Stimulated activated naive CD4-positive, alpha-beta T cell treated with Interleukin-2 at 50 U/mL for 16 hours (primary cell): ENCODE measurements around the gene LHFPL6.

ENCODE experiments used
- DNase-seq: peaks from one replicate; lab custom pipeline; 2025; lab: John Stamatoyannopoulos, UW

LHFPL6 gene

DNA sequence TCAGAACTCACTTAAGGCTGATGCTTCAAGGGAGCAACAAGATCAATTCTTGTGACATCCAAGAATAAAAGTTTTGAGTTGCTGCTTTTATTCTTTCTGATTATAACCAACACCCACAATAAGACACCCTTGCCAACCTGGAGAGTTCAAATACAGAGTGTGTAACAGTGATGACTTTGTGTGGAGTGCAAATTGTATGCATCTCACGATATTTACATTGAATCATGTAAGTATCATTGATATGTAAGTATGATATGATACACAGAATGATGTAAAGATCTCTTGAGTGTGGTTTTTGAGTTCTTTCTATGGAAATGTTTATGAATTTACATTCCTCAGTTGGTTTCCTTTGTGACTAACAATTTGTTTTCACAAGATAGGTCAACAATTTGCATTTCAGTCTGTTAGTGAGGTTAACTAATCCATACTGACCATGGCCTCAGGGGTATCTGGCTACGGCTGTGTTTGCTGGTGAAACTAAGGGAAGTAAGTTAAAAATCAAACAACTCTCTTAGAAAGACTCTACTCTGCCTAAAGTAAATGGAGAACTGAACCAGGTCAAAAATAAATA is 12.4 kb downstream of the LHFPL6 start:
- DNase-seq = no peak

DNA sequence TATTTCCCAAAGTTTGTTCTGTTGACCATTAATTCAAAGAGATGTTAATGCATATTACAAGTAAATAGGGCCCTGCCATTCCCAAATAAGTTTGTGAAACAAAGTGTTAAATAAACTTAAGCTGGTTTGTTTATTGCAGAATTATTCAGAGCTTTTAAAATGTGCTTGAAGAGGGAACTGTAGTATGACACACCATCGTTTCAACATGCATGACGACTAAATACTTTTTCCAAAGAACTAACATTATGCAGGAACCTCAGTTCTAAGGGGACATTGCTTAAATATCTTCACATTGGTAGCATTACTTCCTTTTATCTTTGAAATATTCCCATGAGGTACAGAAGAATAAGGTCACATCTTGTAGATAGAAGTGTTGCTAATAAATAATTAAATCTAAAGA is 14.6 kb downstream of the LHFPL6 start:
- DNase-seq = no peak

DNA sequence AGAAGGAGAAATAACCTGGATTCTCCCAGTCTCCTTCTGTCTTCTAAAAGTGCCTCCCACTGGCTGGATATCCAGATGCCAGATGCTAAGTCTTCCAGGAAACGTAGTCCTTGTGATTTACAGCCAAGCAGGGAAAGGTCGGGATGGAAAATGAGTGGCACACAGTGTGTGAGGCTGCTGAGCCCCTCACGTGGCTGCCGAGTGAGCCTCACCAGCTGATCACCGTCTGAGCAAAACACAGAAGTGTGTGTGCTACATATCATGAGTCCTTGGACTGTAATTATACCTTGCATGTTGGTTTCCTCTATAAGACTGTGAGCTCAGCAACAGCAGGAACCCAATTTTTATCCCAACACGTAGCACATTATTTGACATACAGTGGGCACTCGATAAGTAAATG is 15.1 kb downstream of the LHFPL6 start:
- DNase-seq = no peak

- DNase-seq = no peak
Measured at GRCh38 chr13:39586958-39587605, 15.9 kb downstream of the LHFPL6 start.

- DNase-seq = no peak
Measured at GRCh38 chr13:39586151-39586550, 16.8 kb downstream of the LHFPL6 start.

DNA sequence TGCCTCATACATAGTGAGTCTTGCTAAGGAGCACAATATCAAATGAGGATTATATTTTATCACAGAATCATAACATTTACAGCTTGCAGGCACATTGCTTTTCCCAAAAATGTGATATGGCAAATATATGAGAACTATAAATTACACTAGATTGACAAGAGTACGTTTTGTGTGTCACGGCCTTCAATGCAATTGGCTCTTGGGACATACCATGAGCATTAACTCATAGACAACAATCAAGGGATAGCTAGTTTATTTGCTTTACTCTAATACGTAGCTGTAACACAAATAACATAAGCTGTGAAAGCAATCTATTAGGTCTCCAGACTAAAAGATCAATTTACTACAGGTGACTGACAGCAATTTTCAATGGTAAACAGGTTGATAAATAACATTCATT is 17.8 kb downstream of the LHFPL6 start:
- DNase-seq = no peak

DNA sequence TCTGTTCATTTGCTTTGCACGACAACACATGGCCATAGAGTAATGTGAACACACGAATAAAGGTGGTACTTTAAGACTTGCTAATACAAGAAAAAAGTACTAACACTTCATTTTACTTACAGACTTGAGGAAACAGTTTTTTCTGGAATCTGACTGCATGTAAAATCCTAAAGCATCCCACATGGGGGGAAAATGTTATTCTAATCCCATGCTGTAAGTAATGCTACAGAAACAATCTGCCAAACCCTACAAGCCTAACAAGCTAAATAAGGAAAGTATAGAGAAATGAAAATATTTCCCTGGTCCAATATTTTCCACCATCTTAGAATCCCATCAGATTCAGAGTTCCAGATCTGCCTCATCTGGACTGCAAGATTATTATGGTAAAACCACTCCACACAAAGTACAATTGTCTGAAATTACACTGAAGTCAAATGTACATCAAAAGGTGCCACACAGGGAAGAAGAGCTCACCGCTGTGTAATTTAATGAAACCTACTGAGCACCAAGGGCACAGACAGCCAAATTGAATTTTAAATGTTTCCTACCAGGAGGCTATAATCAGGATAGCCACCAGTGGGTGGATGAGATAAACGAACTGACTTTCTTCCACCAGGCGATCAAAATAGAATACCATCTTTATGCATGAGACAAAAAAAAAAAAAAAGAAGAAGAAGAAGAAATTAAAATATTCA is 22.0 kb downstream of the LHFPL6 start:
- no peak for DNase-seq

DNA sequence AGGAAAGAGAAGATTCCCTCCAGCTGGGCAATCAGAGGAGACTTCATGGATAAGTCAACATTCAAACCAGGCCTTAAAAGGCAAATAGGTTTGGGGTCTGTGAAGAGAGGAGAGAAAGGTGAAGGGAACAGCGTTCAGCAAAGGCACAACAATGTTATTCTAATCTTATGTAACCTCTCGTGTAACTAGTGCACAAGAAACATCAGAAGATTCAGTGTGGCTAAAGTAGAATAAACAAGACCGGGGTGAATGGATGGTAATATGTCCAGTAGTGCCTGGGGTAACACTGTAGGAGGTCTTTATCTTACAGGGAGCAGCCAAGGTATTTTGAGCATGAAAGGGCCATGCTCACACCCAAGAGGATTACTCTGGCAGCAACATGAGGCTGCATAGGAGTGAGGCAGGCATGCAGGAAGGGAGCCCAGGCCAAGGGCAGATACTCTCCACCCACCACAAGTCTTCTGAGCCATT is 24.1 kb downstream of the LHFPL6 start:
- no peak for DNase-seq

DNA sequence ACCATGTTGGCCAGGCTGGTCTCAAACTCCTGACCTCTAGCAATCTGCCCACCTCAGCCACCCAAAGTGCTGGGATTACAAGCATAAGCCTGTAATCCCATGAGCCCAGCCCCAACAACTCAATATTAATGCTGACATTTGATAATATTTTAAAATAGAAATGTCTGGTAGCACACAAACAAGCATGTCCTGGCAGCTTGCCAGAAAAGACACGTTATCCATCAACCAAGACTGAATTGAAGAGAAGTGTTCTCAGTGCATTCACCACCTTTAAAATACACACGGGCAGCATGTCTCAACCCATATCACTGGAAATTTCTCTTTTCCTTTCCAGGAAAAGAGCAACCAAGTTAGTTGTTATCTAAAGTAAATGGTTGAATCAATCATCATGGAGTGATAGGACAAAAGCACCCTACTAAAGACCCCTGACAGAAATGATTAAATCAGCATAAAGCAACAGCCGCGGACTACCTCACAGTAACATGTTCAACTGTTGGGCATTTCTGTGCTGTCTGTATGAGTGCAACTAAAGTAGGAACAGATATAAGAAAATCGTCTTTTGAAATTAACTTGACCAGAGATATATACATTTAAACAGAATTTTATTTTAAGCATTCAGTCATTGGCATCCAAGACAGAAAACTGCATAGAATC is 25.0 kb downstream of the LHFPL6 start:
- DNase-seq = no peak

GRCh38 chr13:39577203-39577602 is 25.8 kb downstream of the LHFPL6 start:
- no peak for DNase-seq

- DNase-seq = no peak
Measured at GRCh38 chr13:39575641-39576238, 27.3 kb downstream of the LHFPL6 start.

- DNase-seq = no peak
Measured at GRCh38 chr13:39571502-39572092, 31.4 kb downstream of the LHFPL6 start.

DNA sequence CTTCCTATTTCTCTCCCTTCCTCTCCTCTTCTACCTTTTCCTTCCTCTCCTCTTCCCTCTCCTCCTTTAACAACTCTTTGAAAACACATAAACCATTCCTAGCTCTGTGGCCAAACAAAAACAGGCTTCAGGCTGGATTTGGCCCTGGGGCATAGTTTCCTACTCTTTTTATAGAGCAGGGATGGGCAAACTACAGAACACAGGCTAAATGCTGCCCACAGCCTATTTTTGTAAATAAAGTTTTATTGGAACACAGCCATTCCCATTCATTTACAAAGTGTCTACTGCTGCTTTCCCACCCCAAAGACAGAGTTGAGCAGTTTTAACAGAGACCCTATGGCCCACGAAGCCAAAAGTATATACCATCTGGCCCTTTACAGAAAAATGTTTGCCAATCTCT is 35.4 kb downstream of the LHFPL6 start:
- no peak for DNase-seq

- no peak for DNase-seq
Measured at GRCh38 chr13:39566216-39566869, 36.6 kb downstream of the LHFPL6 start.

GRCh38 chr13:39565036-39565949 is 37.7 kb downstream of the LHFPL6 start:
- no peak for DNase-seq

DNA sequence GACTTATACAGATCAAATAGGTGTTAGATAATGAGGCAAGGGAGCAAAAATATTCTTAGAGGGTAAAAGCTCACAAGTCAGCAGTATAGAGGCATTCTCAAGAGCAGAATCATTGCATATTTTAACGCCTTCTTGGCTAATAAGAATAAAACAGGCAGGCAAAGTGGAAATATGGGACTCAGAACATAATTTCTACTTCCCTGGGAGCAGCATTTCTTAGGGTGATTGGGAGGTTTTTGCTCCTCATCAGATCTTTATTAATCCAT is 39.6 kb downstream of the LHFPL6 start:
- DNase-seq = no peak

GRCh38 chr13:39561971-39562370 is 41.0 kb downstream of the LHFPL6 start:
- DNase-seq = no peak

DNA sequence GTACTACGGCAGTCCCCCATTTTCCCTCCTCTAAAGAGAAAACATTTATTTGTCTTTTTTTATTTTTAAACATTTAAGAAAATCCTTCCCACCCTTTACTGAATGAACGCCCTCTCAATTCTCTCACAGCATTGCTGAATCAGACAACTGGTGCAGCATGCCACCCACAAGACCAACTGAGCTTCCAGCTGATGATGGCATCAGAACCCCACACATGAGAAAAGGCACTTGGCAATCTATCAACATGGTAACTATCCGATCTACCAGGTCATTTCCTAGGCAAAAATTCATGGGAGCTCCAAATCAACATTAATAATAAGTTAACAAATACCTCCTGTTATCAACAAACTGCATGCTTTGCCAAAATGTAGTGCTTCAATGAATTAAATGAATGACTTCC is 43.1 kb downstream of the LHFPL6 start:
- DNase-seq = no peak

- DNase-seq = no peak
Measured at GRCh38 chr13:39557285-39557955, 45.6 kb downstream of the LHFPL6 start.

GRCh38 chr13:39556866-39557265 is 46.1 kb downstream of the LHFPL6 start:
- no peak for DNase-seq
